Right atrium auricular region (tissue), 2 donors: ENCODE results near the gene TMEM52B. TPM values are rescaled to one million over a fixed set of nuclear protein-coding genes. Genes with fewer than 3 reads are reported as not detected.
"Not testable (repeated sequence)": the region's sequence is repeated elsewhere in the genome, so short reads cannot be mapped to it uniquely, and the experiment has no call there.

Experiments
- DNase-seq: peaks from one replicate; pipeline ENCODE4 v3.0.0-alpha.2; 2019; ENCODE audit warnings: low spot score
- H3K27ac ChIP-seq, 2 donors: fragments of 200-600 bp; sonication (generic); 1 replicate in 1 of 2; 2 replicates in 1 of 2; pipeline ENCODE4 v1.5.1; 2016 to 2019
- H3K27me3 ChIP-seq, 2 donors: fragments of 200-600 bp; sonication (generic); one replicate each; pipeline versions ENCODE4 v1.5.1 to v1.6.0; 2017 to 2019
- H3K36me3 ChIP-seq: fragments of 200-600 bp; sonication (generic); one replicate; pipeline ENCODE4 v1.5.1; 2016
- H3K4me1 ChIP-seq, 2 donors: fragments of 200-600 bp; sonication (generic); one replicate each; pipeline versions ENCODE4 v1.5.1 to v1.6.0; 2017 to 2019
- H3K4me3 ChIP-seq, 2 donors: fragments of 200-600 bp; sonication (generic); 1 replicate in 1 of 2; 2 replicates in 1 of 2; pipeline ENCODE4 v1.5.1; 2017 to 2019; ENCODE audit warnings: mild to moderate bottlenecking in 1 of 2, moderate library complexity in 1 of 2
- H3K9me3 ChIP-seq, 2 donors: fragments of 200-600 bp; sonication (generic); one replicate each; pipeline ENCODE4 v1.5.1; 2019
- CTCF ChIP-seq, 2 donors: fragments of 200-600 bp; sonication (generic); IDR thresholded peaks; one replicate each; pipeline ENCODE4 v1.5.1; 2019; ENCODE audit warnings: antibody characterized with exemption in 2 of 2
- total RNA-seq, 2 donors: library from RNA; depleted of rRNA; stranded (reverse); fragments of >200 nt; gene quantifications; one replicate each; pipeline ENCODE4 v1.1.0, GENCODE V29; 2016

TMEM52B gene
- total RNA-seq, 2 donors from 2014 or later, result 0.51 TPM; not detected in 1

- Histone ChIP-seq H3K9me3 (no peaks in the 10 kb centered on the region), H3K36me3 (peaks cover 26% of the 10 kb centered on the region), H3K27me3 (no peaks in the 10 kb centered on the region), H3K4me1 (peaks cover 0 to 34% of the 10 kb centered on the region in 2 donors), H3K4me3 (peak overlapping the region; percentile 83 to 98), H3K27ac (peak overlapping the region; percentile 100)
- no peak for DNase-seq
- TF ChIP-seq CTCF (IDR thresholded peaks at IDR 0.05), result no peak
Measured at GRCh38 chr12:10214136-10214894, 35.5 kb downstream of the TMEM52B start.

- H3K9me3 ChIP-seq, result no peaks in the 10 kb centered on the region
- peak overlapping the region; percentile 100 for H3K27ac ChIP-seq
- no peak for TF ChIP-seq CTCF (IDR thresholded peaks at IDR 0.05)
- H3K4me1 ChIP-seq, result peaks cover 0 to 40% of the 10 kb centered on the region in 2 donors
- H3K4me3 ChIP-seq, result peak overlapping the region; percentile 83 to 98
- no peak for DNase-seq
- no peaks in the 10 kb centered on the region for H3K27me3 ChIP-seq
- peaks cover 32% of the 10 kb centered on the region for H3K36me3 ChIP-seq
Measured at GRCh38 chr12:10214895-10215267, 36.0 kb downstream of the TMEM52B start.

- Histone ChIP-seq H3K4me1 (peaks cover 0 to 45% of the 10 kb centered on the region in 2 donors), H3K4me3 (peak overlapping the region; percentile 83 to 98), H3K36me3 (peaks cover 37% of the 10 kb centered on the region), H3K27me3 (no peaks in the 10 kb centered on the region), H3K27ac (peak overlapping the region; percentile 100), H3K9me3 (no peaks in the 10 kb centered on the region)
- no peak for TF ChIP-seq CTCF (IDR thresholded peaks at IDR 0.05)
- DNase-seq, result no peak
Measured at GRCh38 chr12:10215436-10215835, 36.6 kb downstream of the TMEM52B start.

GRCh38 chr12:10215946-10216345, 37.1 kb downstream of the TMEM52B start:
- H3K4me1 ChIP-seq, result peaks cover 0 to 50% of the 10 kb centered on the region in 2 donors
- not testable (repeated sequence) for H3K9me3 ChIP-seq, H3K27me3 ChIP-seq, DNase-seq
- H3K4me3 ChIP-seq, result peak overlapping the region; percentile 83 to 98
- H3K27ac ChIP-seq, result peak overlapping the region; percentile 100
- H3K36me3 ChIP-seq, result peaks cover 42% of the 10 kb centered on the region

GRCh38 chr12:10218021-10218420, 39.2 kb downstream of the TMEM52B start:
- no peak for TF ChIP-seq CTCF (IDR thresholded peaks at IDR 0.05)
- H3K4me1 ChIP-seq, result peaks cover 0 to 53% of the 10 kb centered on the region in 2 donors
- peak overlapping the region; percentile 83 to 100 for H3K27ac ChIP-seq
- peaks cover 62% of the 10 kb centered on the region for H3K36me3 ChIP-seq
- H3K27me3 ChIP-seq, result no peaks in the 10 kb centered on the region
- H3K4me3 ChIP-seq, result no peak overlapping the region
- no peak for DNase-seq
- no peaks in the 10 kb centered on the region for H3K9me3 ChIP-seq

GRCh38 chr12:10220398-10221077, 41.7 kb downstream of the TMEM52B start:
- H3K4me1 ChIP-seq, result peaks cover 0 to 45% of the 10 kb centered on the region in 2 donors
- no peaks in the 10 kb centered on the region for H3K9me3 ChIP-seq
- TF ChIP-seq CTCF (IDR thresholded peaks at IDR 0.05), result no peak
- peaks cover 81% of the 10 kb centered on the region for H3K36me3 ChIP-seq
- DNase-seq, result peak; percentile 93
- no peaks in the 10 kb centered on the region for H3K27me3 ChIP-seq
- peak overlapping the region; percentile 83 to 100 for H3K27ac ChIP-seq
- no peak overlapping the region for H3K4me3 ChIP-seq
